HS-5 (cell line): ENCODE results near the gene LEMD3.
"Not testable (repeated sequence)": the region's sequence is repeated elsewhere in the genome, so short reads cannot be mapped to it uniquely, and the experiment has no call there.

ENCODE experiments used
- DNase-seq: peaks from one replicate; pipeline ENCODE4 v3.0.0-alpha.2; 2012; ENCODE audit warnings: low read depth

Gene LEMD3

GRCh38 chr12:65279369-65280112 lies 110.2 kb downstream of the LEMD3 start:
- DNase-seq, result peak; percentile 23

GRCh38 chr12:65280306-65280705 lies 110.9 kb downstream of the LEMD3 start:
- no peak for DNase-seq

DNA sequence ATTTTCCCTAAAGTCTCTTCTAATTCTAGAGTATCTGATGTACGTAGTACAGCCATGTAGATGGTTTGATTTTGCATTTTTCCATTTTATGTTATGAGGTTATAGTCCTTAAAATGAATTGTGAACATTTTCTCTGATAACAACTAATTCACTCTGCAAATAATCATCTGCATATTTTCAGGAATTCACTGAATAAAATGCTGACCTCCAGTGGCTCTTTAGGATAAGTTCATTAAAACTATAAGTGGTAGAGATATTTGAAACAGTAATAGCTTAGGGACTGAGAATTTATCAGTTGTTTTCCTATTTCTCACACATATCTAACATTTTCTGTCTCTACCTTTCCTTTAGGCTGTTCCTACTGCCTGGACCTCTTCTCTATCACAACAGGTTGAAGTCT lies 113.5 kb downstream of the LEMD3 start:
- no peak for DNase-seq

- not testable (repeated sequence) for DNase-seq
Measured at GRCh38 chr12:65285532-65285931, 116.1 kb downstream of the LEMD3 start.

DNA sequence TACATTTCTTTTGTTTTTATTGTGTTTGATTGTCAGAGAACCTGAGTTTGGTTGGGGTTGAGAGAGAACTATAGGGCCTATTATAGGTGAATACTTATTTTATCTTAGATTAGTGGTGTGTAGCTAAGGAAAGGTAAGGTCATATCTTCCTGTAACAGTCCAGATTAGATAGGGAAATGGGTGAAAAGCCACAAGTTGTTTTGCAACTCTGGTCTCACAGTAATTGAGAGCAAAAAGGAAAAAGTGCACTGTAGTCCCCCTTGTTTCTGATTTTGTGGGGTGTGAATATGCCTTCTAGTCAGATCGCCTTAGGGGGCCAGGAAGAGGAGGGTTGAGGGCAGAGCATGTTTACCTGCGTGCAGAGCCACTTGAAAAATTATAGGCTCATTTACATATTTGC lies 118.0 kb downstream of the LEMD3 start:
- DNase-seq, result no peak

- DNase-seq, result no peak
Measured at GRCh38 chr12:65292241-65292640, 122.9 kb downstream of the LEMD3 start.

GRCh38 chr12:65293735-65294134 lies 124.4 kb downstream of the LEMD3 start:
- DNase-seq, result no peak

GRCh38 chr12:65294641-65295262 lies 125.4 kb downstream of the LEMD3 start:
- DNase-seq, result no peak

DNA sequence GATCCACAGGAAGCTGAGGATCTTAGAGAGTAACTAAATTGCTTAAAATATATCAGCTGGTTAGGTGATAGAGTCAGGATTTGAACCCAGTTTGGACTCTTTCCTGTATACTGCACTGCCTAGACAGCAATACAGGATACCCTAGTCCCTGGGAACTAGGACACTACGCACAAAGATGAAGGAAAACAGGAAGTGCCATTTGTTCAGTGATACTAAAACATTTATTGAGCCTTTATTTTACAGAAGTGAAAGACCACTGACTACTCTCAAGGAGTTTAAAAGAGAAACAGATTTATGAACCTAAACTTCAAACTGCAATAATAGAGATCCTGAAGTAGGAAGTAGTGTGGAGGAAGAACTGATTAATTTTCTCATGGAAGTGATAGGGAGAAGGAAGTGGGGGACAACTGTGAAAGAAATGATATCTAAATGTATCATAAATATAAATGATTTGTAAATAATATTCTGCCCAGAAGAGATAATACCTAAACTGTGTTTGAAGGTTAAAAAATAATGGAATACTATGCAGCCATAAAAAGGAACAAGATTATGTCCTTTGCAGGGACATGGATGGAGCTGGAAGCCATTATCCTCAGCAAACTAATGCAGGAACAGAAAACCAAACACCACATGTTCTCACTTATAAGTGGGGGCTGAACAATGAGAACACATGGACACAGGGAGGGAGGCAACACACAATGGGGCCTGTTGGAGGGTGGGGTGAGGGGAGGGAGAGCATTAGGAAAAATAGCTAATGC lies 127.3 kb downstream of the LEMD3 start:
- no peak for DNase-seq
